ENCODE data around the gene ECE2. TPM values are rescaled to one million over a fixed set of nuclear protein-coding genes. Genes with fewer than 3 reads are reported as not detected.

ECE2 gene
- total RNA-seq, 1 experiment from 2014 or later: not detected

DNA sequence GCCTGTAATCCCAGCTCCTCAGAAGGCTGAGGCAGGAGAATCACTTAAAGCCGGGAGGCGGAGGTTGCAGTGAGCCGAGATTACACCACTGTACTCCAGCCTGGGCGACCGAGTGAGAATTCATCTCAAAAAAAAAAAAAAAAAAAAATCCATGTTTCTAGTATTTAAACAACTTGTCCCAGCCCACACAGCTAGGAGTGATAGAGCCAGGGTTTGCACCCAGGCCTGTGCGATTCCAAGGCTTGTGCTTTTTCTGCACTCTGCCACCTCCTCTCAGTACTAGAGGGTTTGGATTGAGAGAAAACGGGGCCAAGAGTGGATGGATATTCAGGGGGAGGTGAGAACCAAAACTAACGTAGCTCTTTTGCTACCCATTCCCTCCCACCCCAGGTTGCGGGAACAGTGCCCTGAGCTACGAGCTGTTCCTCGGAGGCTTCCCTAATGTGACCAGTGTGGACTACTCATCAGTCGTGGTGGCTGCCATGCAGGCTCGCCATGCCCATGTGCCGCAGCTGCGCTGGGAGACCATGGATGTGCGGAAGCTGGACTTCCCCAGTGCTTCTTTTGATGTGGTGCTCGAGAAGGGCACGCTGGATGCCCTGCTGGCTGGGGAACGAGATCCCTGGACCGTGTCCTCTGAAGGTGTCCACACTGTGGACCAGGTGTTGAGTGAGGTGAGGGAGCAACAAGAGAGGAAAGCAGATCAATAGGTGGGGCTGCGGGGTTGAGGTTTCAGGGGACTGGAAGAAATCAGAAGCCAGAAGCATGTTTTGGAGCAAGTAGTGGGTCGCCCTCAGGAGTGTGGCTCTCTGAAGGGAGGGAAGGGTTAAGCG is 18.5 kb upstream of the ECE2 start:
- no peak for ATAC-seq

DNA sequence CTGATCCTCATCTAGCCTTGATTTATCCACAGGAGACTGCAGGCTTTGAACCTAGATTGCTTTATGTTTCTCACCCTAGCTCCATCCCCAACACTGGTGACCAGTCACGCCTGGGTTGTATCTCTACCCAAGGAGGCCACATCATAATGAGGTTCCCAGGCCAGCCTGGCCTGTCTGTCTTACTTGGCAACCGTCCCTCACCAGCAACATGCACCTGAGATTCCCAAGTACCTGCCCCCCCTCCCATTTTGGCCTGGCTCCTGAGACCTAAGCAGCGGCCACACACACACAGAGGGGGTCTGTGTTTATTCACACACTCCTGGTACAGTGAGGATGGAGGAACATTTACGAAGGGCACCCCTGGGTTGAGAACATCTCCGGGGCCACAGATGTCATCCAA is 16.9 kb upstream of the ECE2 start:
- POLR2A ChIA-PET: no interaction called here
- no TSS peak for BruUV-seq (replicated peaks)

More for the DNA sequence above, 18.5 kb upstream of the ECE2 start:
- no peak for DNase-seq (ENCODE audit: low read depth, low spot score)
- no peak overlapping the region for H3K4me3 ChIP-seq (ENCODE audit: low read depth in 2 of 2, low read length in 2 of 2)
- no peak overlapping the region for H3K27ac ChIP-seq (ENCODE audit: low read length)
- in situ Hi-C loops (cut with HindIII; ENCODE audit: low pct_unique_long_range_greater_than_20kb, low sequenced_read_pairs) (no loop called here), intact Hi-C loops (cut with micrococcal nuclease; ENCODE audit: unreplicated experiment) (no loop called here)
- no TSS peak for BruUV-seq (replicated peaks)
- H3K36me3 ChIP-seq (ENCODE audit: control insufficient read depth, insufficient read depth, low read length): no peaks in the 10 kb centered on the region
- POLR2A ChIA-PET: no interaction called here
- TF ChIP-seq SIN3A (IDR thresholded peaks at IDR 0.05; ENCODE audit: borderline replicate concordance, insufficient read depth, low read depth, low read length) (no peak), TCF7L2 (IDR thresholded peaks at IDR 0.05; ENCODE audit: low read depth, low read length) (no peak), POLR2AphosphoS5 (IDR thresholded peaks at IDR 0.05; ENCODE audit: low read depth, low read length) (no peak)
- TF ChIP-seq, protein P1, sequence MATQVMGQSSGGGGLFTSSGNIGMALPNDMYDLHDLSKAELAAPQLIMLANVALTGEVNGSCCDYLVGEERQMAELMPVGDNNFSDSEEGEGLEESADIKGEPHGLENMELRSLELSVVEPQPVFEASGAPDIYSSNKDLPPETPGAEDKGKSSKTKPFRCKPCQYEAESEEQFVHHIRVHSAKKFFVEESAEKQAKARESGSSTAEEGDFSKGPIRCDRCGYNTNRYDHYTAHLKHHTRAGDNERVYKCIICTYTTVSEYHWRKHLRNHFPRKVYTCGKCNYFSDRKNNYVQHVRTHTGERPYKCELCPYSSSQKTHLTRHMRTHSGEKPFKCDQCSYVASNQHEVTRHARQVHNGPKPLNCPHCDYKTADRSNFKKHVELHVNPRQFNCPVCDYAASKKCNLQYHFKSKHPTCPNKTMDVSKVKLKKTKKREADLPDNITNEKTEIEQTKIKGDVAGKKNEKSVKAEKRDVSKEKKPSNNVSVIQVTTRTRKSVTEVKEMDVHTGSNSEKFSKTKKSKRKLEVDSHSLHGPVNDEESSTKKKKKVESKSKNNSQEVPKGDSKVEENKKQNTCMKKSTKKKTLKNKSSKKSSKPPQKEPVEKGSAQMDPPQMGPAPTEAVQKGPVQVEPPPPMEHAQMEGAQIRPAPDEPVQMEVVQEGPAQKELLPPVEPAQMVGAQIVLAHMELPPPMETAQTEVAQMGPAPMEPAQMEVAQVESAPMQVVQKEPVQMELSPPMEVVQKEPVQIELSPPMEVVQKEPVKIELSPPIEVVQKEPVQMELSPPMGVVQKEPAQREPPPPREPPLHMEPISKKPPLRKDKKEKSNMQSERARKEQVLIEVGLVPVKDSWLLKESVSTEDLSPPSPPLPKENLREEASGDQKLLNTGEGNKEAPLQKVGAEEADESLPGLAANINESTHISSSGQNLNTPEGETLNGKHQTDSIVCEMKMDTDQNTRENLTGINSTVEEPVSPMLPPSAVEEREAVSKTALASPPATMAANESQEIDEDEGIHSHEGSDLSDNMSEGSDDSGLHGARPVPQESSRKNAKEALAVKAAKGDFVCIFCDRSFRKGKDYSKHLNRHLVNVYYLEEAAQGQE (IDR thresholded peaks at IDR 0.05; ENCODE audit: insufficient read depth in 1 of 2, low read depth in 2 of 2, low read length in 1 of 2): no peak
- TF ChIP-seq, protein P2, sequence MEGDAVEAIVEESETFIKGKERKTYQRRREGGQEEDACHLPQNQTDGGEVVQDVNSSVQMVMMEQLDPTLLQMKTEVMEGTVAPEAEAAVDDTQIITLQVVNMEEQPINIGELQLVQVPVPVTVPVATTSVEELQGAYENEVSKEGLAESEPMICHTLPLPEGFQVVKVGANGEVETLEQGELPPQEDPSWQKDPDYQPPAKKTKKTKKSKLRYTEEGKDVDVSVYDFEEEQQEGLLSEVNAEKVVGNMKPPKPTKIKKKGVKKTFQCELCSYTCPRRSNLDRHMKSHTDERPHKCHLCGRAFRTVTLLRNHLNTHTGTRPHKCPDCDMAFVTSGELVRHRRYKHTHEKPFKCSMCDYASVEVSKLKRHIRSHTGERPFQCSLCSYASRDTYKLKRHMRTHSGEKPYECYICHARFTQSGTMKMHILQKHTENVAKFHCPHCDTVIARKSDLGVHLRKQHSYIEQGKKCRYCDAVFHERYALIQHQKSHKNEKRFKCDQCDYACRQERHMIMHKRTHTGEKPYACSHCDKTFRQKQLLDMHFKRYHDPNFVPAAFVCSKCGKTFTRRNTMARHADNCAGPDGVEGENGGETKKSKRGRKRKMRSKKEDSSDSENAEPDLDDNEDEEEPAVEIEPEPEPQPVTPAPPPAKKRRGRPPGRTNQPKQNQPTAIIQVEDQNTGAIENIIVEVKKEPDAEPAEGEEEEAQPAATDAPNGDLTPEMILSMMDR (IDR thresholded peaks at IDR 0.05): no peak
- no peaks in the 10 kb centered on the region for H3K9me3 ChIP-seq (ENCODE audit: control insufficient read depth, insufficient read depth, low read depth, low read length)
- no peaks in the 10 kb centered on the region; the same call in 1 of the 2 replicates for H3K27me3 ChIP-seq (ENCODE audit: control insufficient read depth, insufficient read depth, low read length)
- CTCF ChIA-PET: interaction anchor here (0.7 kb wide), 1 partner anchor 15 kb away, joined by 5 read pairs; no protein-coding TSS in a partner anchor
- 0 out of 2 replicates have a peak, but pooled peaks cover 4% of the 10 kb centered on the region for H3K4me1 ChIP-seq (ENCODE audit: control insufficient read depth, insufficient read depth, low read length)

More for the DNA sequence above, 16.9 kb upstream of the ECE2 start:
- TF ChIP-seq, protein P1 (IDR thresholded peaks at IDR 0.05; ENCODE audit: insufficient read depth in 1 of 2, low read depth in 2 of 2, low read length in 1 of 2): no peak; a peak in 1 of 4 replicates
- TF ChIP-seq TCF7L2 (IDR thresholded peaks at IDR 0.05; ENCODE audit: low read depth, low read length): no peak
- TF ChIP-seq SIN3A (IDR thresholded peaks at IDR 0.05; ENCODE audit: borderline replicate concordance, insufficient read depth, low read depth, low read length): no peak
- TF ChIP-seq, protein P2 (IDR thresholded peaks at IDR 0.05): no peak
- TF ChIP-seq POLR2AphosphoS5 (IDR thresholded peaks at IDR 0.05; ENCODE audit: low read depth, low read length): no peak
- DNase-seq (ENCODE audit: low read depth, low spot score): no peak
- Histone ChIP-seq H3K36me3 (ENCODE audit: control insufficient read depth, insufficient read depth, low read length) (no peaks in the 10 kb centered on the region), H3K4me1 (ENCODE audit: control insufficient read depth, insufficient read depth, low read length) (0 out of 2 replicates have a peak, but pooled peaks cover 4% of the 10 kb centered on the region), H3K4me3 (ENCODE audit: low read depth in 2 of 2, low read length in 2 of 2) (no peak overlapping the region), H3K9me3 (ENCODE audit: control insufficient read depth, insufficient read depth, low read depth, low read length) (no peaks in the 10 kb centered on the region), H3K27me3 (ENCODE audit: control insufficient read depth, insufficient read depth, low read length) (no peaks in the 10 kb centered on the region; the same call in 1 of the 2 replicates), H3K27ac (ENCODE audit: low read length) (no peak overlapping the region)
- no peak for ATAC-seq
- in situ Hi-C loops (cut with HindIII; ENCODE audit: low pct_unique_long_range_greater_than_20kb, low sequenced_read_pairs): no loop called here
- CTCF ChIA-PET: interaction anchor here (0.7 kb wide), 1 partner anchor 28 kb away, joined by 3 read pairs; no protein-coding TSS in a partner anchor
- intact Hi-C loops (cut with micrococcal nuclease; ENCODE audit: unreplicated experiment): no loop called here
